ENCODE measurements around the gene POMT1. TPM values are rescaled to one million over a fixed set of nuclear protein-coding genes. Genes with fewer than 3 reads are reported as not detected.

Gene POMT1
- polyA plus RNA-seq, 1 of the 3 experiments (the other 2 are of a cell fraction): 44.5 TPM

DNA sequence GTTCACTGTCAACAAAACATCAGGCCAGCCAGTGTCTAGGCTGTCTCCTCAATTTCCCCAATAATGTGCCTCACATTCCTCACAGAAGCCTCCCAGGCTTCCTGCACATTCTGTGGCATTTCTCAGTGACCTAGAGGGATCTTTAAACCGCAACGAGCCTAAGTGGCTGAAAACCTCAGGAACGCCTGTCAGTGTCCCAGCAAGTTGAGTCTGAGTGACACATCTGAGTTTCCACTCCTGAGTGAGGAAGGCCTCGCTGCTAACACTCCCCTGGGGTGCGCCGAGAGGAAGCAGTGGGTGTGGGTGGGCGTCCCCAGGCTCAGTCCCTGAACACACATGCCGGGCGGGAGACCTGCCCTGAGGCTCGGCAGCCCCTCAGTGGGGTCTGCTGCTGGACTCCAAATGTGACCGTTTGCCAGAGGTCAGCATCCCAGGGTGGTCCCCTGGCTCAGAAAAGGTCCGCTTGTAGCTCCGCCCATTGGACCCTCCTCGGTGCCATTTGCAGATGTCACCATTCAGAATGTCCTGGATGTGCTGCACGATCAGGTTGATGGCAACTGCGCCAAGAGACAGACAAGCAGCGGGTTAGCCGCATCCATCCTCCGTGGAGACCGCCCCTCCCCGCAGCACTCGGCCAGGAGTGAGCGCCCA lies 22.1 kb downstream of the POMT1 start (continued):
- no peak for TF ChIP-seq RCOR1 (IDR thresholded peaks at IDR 0.05; ENCODE audit: low read length)

DNA sequence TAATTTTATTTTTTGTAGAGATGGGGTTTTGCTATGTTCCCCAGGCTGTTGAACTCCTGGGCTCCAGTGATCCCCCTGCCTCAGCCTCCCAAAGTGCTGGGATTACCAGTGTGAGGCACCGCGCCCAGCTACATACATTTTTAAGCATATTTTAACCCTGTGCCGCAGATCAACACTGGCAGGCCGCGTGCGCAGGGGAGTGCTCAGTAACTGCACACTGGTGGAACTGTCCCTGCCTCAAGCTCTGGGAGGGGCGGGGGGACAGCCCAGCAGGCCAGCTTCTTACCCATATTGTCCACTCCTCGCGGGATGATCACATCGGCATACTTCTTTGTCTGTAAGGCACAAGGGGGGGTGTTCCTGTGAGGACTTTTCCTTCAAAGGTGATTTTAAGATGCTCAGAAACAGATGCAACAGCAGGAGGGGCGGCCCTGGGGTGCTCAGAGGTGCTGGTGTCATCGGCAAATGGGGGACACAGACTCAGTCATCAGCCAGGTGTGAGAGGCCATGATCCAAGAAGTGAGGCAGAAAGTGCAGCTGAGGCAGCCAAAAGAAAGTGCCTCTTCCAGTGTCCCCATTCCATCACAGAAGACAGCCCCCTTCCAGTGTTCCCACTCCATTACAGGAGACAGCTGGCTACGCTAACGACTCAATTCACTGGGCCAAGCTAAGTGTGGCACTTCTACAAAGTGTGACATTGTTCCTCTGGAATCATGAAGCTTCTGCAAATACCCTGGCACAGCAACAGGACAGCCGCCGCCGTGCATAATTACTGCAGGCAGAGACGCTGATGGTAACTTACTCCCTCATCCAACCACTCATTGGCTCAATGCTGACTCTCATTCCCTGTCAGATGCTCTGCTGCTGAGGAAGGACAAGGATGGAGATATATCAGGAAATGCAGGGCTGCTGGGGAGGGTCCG lies 23.2 kb downstream of the POMT1 start:
- H3K4me1 ChIP-seq (ENCODE audit: control insufficient read depth in 1 of 2, insufficient read depth in 2 of 2, low read depth in 1 of 2, low read length in 1 of 2): peaks cover 0 to 9% of the 10 kb centered on the region in 2 experiments; a peak in 1 of 4 replicates
- H3K9ac ChIP-seq: no peak overlapping the region
- H3K36me3 ChIP-seq (replicated peaks in 1 of 2; ENCODE audit: control insufficient read depth in 1 of 2, insufficient read depth in 2 of 2, low read length in 1 of 2): peaks cover 5 to 62% of the 10 kb centered on the region in 2 experiments
- ChIA-PET POLR2A (no interaction called here), CTCF (interaction anchor here (0.9 kb wide), 1 partner anchor 22 kb away, joined by 4 read pairs; no protein-coding TSS in a partner anchor)
- no peaks in the 10 kb centered on the region for H3K9me2 ChIP-seq
- TF ChIP-seq FOSL2 (IDR thresholded peaks at IDR 0.05; ENCODE audit: borderline replicate concordance, low read depth) (no peak), GABPA (IDR thresholded peaks at IDR 0.05; ENCODE audit: low read depth) (no peak)
- H4K20me1 ChIP-seq (ENCODE audit: insufficient read depth): no peaks in the 10 kb centered on the region
- 91% methylated on average over 19 of the region's 19 CpGs for WGBS (ENCODE audit: low lambda C conversion rate)
- no peaks in the 10 kb centered on the region for H3K9me3 ChIP-seq
- H3K4me3 ChIP-seq (ENCODE audit: low read depth in 2 of 2, low read length in 1 of 2): no peak overlapping the region
- no peak overlapping the region for H3K27ac ChIP-seq (ENCODE audit: low read depth in 2 of 2, low read length in 1 of 2)
- DNase-seq: no peak
- H3K79me2 ChIP-seq (ENCODE audit: insufficient read depth): peaks cover 14% of the 10 kb centered on the region; the same call in 1 of the 2 replicates
- H3K4me2 ChIP-seq: no peak overlapping the region
- no peak overlapping the region for H2AFZ ChIP-seq (ENCODE audit: low read depth)
- H3F3A ChIP-seq (replicated peaks; ENCODE audit: insufficient read depth): no peaks in the 10 kb centered on the region
- H3K27me3 ChIP-seq (ENCODE audit: insufficient read depth): no peaks in the 10 kb centered on the region

DNA sequence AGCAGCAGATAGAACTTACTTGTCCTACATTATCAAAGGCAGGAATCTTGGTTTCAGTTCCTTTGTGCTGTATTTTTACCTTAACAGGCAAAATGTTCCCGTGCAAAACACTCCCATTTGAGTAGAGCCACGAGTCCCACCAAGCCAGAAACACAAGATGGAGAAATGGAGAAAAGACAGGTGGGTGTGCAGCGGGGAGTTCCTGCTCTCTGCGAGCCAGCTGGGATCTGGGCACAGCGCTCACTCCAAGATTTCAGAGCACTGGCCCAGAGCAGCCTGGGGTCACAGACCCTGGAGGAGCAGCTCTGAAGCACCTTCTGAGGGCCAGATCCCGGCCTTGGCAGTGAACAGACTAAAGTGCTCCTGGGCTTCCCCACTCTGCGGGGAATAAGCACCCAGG lies 25.5 kb downstream of the POMT1 start:
- TF ChIP-seq YY1 (IDR thresholded peaks at IDR 0.05; ENCODE audit: low read depth) (no peak), RAD21 (IDR thresholded peaks at IDR 0.05; ENCODE audit: low read length) (no peak), CHD2 (IDR thresholded peaks at IDR 0.05; ENCODE audit: low read length, partially characterized antibody) (no peak), EP300 (IDR thresholded peaks at IDR 0.05; ENCODE audit: borderline replicate concordance in 1 of 2, low read depth in 1 of 2, low read length in 1 of 2) (no peak), RCOR1 (IDR thresholded peaks at IDR 0.05; ENCODE audit: low read length) (no peak), SIN3A (IDR thresholded peaks at IDR 0.05; ENCODE audit: borderline replicate concordance, low read depth, low read length) (no peak), GABPA (IDR thresholded peaks at IDR 0.05; ENCODE audit: low read depth) (no peak)
- TF ChIP-seq, protein P1, sequence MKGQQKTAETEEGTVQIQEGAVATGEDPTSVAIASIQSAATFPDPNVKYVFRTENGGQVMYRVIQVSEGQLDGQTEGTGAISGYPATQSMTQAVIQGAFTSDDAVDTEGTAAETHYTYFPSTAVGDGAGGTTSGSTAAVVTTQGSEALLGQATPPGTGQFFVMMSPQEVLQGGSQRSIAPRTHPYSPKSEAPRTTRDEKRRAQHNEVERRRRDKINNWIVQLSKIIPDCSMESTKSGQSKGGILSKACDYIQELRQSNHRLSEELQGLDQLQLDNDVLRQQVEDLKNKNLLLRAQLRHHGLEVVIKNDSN (IDR thresholded peaks at IDR 0.05; ENCODE audit: borderline replicate concordance, low read depth): no peak
- TF ChIP-seq, protein P2, sequence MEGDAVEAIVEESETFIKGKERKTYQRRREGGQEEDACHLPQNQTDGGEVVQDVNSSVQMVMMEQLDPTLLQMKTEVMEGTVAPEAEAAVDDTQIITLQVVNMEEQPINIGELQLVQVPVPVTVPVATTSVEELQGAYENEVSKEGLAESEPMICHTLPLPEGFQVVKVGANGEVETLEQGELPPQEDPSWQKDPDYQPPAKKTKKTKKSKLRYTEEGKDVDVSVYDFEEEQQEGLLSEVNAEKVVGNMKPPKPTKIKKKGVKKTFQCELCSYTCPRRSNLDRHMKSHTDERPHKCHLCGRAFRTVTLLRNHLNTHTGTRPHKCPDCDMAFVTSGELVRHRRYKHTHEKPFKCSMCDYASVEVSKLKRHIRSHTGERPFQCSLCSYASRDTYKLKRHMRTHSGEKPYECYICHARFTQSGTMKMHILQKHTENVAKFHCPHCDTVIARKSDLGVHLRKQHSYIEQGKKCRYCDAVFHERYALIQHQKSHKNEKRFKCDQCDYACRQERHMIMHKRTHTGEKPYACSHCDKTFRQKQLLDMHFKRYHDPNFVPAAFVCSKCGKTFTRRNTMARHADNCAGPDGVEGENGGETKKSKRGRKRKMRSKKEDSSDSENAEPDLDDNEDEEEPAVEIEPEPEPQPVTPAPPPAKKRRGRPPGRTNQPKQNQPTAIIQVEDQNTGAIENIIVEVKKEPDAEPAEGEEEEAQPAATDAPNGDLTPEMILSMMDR (IDR thresholded peaks at IDR 0.05): no peak
- 90% methylated on average over 7 of the region's 7 CpGs for WGBS (ENCODE audit: low lambda C conversion rate)
- H3K4me3 ChIP-seq (ENCODE audit: low read depth in 2 of 2, low read length in 1 of 2): no peak overlapping the region

More for the DNA sequence above, 25.5 kb downstream of the POMT1 start:
- no peak overlapping the region for H3K9ac ChIP-seq
- H3K4me2 ChIP-seq: no peak overlapping the region
- peaks cover 0 to 12% of the 10 kb centered on the region in 2 experiments; a peak in 1 of 4 replicates for H3K4me1 ChIP-seq (ENCODE audit: control insufficient read depth in 1 of 2, insufficient read depth in 2 of 2, low read depth in 1 of 2, low read length in 1 of 2)
- ChIA-PET CTCF (interaction anchor here (0.8 to 1.9 kb wide), 2 partner anchors 178 to 203 kb away, joined by 3 to 8 read pairs; no protein-coding TSS in a partner anchor), POLR2A (no interaction called here)
- DNase-seq: no peak
- no peaks in the 10 kb centered on the region for H3F3A ChIP-seq (replicated peaks; ENCODE audit: insufficient read depth)
- no peaks in the 10 kb centered on the region for H4K20me1 ChIP-seq (ENCODE audit: insufficient read depth)
- no peak overlapping the region for H2AFZ ChIP-seq (ENCODE audit: low read depth)
- H3K27ac ChIP-seq (ENCODE audit: low read depth in 2 of 2, low read length in 1 of 2): no peak overlapping the region
- H3K79me2 ChIP-seq (ENCODE audit: insufficient read depth): peaks cover 16% of the 10 kb centered on the region; the same call in 1 of the 2 replicates
- H3K36me3 ChIP-seq (replicated peaks in 1 of 2; ENCODE audit: control insufficient read depth in 1 of 2, insufficient read depth in 2 of 2, low read length in 1 of 2): peaks cover 5 to 45% of the 10 kb centered on the region in 2 experiments
- H3K9me2 ChIP-seq: no peaks in the 10 kb centered on the region
- no peaks in the 10 kb centered on the region for H3K27me3 ChIP-seq (ENCODE audit: insufficient read depth)
- H3K9me3 ChIP-seq: no peaks in the 10 kb centered on the region
